Mesendoderm (in vitro differentiated cells): ENCODE data around the gene ANK3.

Experiments
- DNase-seq: peaks from one replicate; pipeline ENCODE4 v3.0.0; 2013
- H2AK5ac ChIP-seq: 2 replicates; pipeline ENCODE4 v1.6.1; 2013; ENCODE audit warnings: low read length, inconsistent platforms
- H2BK120ac ChIP-seq: 2 replicates; pipeline ENCODE4 v1.6.1; 2013; ENCODE audit warnings: low read depth, mild to moderate bottlenecking, low read length, moderate library complexity, mixed read lengths
- H2BK15ac ChIP-seq: replicated peaks from 2 replicates; pipeline ENCODE4 v1.6.1; 2013; ENCODE audit warnings: low read depth, mild to moderate bottlenecking, moderate library complexity
- H2BK5ac ChIP-seq: 2 replicates; pipeline ENCODE4 v1.6.1; 2013; ENCODE audit warnings: low read length, inconsistent platforms
- H3K18ac ChIP-seq: 2 replicates; pipeline ENCODE4 v1.6.1; 2013; ENCODE audit warnings: mild to moderate bottlenecking, low read length, mixed read lengths
- H3K23ac ChIP-seq: one replicate; pipeline ENCODE4 v1.6.1; 2013; ENCODE audit warnings: low read length
- H3K27ac ChIP-seq: 2 replicates; pipeline ENCODE4 v1.5.1; 2013; ENCODE audit warnings: low read depth, mild to moderate bottlenecking, inconsistent platforms, low read length, moderate library complexity
- H3K27me3 ChIP-seq: 2 replicates; pipeline ENCODE4 v1.6.1; 2013; ENCODE audit warnings: low read length, control low read depth, mild to moderate bottlenecking, inconsistent platforms; ENCODE audit not compliant: insufficient read depth, poor library complexity
- H3K36me3 ChIP-seq: 2 replicates; pipeline ENCODE4 v1.6.1; 2013; ENCODE audit warnings: low read length, inconsistent platforms; ENCODE audit not compliant: control insufficient read depth, insufficient read depth
- H3K4ac ChIP-seq: one replicate; pipeline ENCODE4 v1.6.1; 2013; ENCODE audit warnings: low read depth, mild to moderate bottlenecking, low read length, moderate library complexity
- H3K4me1 ChIP-seq: 2 replicates; pipeline ENCODE4 v1.6.1; 2013; ENCODE audit warnings: low read depth, low read length, inconsistent platforms; ENCODE audit not compliant: control insufficient read depth
- H3K4me2 ChIP-seq: 2 replicates; pipeline ENCODE4 v1.6.1; 2013; ENCODE audit warnings: low read length
- H3K4me3 ChIP-seq: 2 replicates; pipeline ENCODE4 v1.5.1; 2013; ENCODE audit warnings: mild to moderate bottlenecking, low read length
- H3K56ac ChIP-seq: one replicate; pipeline ENCODE4 v1.6.1; 2013; ENCODE audit warnings: low read length
- H3K79me1 ChIP-seq: 2 replicates; pipeline ENCODE4 v1.6.1; 2013; ENCODE audit warnings: low read length, inconsistent platforms
- H3K79me2 ChIP-seq: 2 replicates; pipeline ENCODE4 v1.6.1; 2013; ENCODE audit warnings: mild to moderate bottlenecking, low read length; ENCODE audit not compliant: control insufficient read depth, insufficient read depth
- H3K9ac ChIP-seq: 2 replicates; pipeline ENCODE4 v1.6.1; 2013; ENCODE audit warnings: low read length, inconsistent platforms
- H4K5ac ChIP-seq: one replicate; pipeline ENCODE4 v1.6.1; 2013; ENCODE audit warnings: low read length
- H4K8ac ChIP-seq: one replicate; pipeline ENCODE4 v1.6.1; 2013; ENCODE audit warnings: low read depth, mild to moderate bottlenecking, control low read depth, low read length, moderate library complexity
- WGBS: extraction: QIAGEN DNeasy Blood & Tissue Kit; methylation state at CpG from one replicate; pipeline ENCODE4 v1.1.7; 2013; ENCODE audit warnings: low lambda C conversion rate, missing lambda C conversion rate; ENCODE audit not compliant: insufficient coverage; ENCODE audit errors: extremely low coverage; 5-methylcytosine and 5-hydroxymethylcytosine counted together

The ANK3 gene

DNA sequence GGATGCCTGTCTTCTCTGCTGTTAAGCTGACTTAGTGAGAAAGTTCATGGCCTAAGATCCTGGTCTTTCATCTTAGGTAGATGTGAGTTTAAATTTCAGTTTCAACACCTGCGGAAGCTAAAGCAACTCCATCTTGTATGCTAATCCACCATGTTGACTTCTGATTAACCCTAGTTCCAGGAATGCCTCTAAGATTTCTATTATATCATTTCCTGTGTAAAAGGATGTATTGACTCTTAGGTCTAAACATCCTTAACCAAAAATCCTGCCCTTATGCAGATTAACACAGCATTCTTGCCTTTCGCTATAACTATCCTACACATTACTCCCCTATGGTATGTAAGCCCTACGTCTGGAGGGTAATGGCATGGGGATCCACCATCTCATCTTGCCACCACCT is 388.9 kb downstream of the ANK3 start:
- no peak overlapping the region for H3K23ac ChIP-seq
- H3K27me3 ChIP-seq = no peaks in the 10 kb centered on the region
- no peak overlapping the region for H4K5ac ChIP-seq
- H3K56ac ChIP-seq = no peak overlapping the region
- H3K79me1 ChIP-seq = no peaks in the 10 kb centered on the region
- H3K27ac ChIP-seq = no peak overlapping the region
- no peaks in the 10 kb centered on the region for H3K79me2 ChIP-seq
- no peak overlapping the region for H2BK5ac ChIP-seq
- peaks cover 6% of the 10 kb centered on the region for H3K4me1 ChIP-seq
- no peak overlapping the region for H2AK5ac ChIP-seq
- no peak overlapping the region for H3K4me3 ChIP-seq
- DNase-seq = no peak
- no peak overlapping the region for H4K8ac ChIP-seq
- no peaks in the 10 kb centered on the region for H3K36me3 ChIP-seq
- H3K18ac ChIP-seq = no peak overlapping the region
- H2BK120ac ChIP-seq = no peak overlapping the region
- no peak overlapping the region for H2BK15ac ChIP-seq
- no peak overlapping the region for H3K4me2 ChIP-seq
- H3K9ac ChIP-seq = no peak overlapping the region
- no CpG with 5 or more reads among the region's 3 CpGs for WGBS
- H3K4ac ChIP-seq = no peak overlapping the region

DNA sequence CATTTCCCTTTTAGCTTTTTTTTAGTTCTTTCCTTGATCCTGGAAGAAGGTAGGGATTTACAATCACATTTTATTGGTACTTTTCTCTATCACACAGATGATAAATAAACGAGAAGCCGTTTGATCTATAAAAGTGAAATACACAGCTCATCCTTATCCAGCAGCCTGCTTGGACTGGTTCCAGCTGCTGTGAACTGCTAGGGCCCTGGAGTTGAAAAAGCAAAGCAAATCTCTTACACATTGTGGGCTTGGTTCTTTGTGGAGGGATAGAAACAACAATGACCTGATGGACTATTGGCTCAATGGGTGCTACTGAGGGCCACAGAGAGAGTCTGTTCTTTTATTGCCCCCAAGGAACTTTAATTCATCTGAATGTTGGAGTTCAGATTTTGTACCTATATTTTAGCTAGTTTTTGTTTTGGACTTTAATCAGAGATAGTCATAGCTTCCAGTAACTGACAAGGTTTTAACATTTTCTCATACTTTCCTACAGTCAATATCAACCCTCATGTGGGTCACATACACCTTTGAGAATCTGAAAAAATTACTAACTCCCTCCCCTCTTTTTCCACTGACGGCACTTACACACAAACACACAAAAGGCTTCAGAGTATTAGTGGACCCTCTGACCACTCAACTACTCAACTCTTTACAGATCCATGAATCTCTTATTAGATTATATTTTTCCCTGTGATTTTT is 391.7 kb downstream of the ANK3 start:
- H2AK5ac ChIP-seq = no peak overlapping the region
- H3K18ac ChIP-seq = no peak overlapping the region
- H3K79me2 ChIP-seq = no peaks in the 10 kb centered on the region
- no peak overlapping the region for H3K27ac ChIP-seq
- no peaks in the 10 kb centered on the region for H3K36me3 ChIP-seq
- no peak overlapping the region for H4K5ac ChIP-seq
- no peak overlapping the region for H3K23ac ChIP-seq
- no peak overlapping the region for H3K4me3 ChIP-seq
- no peak overlapping the region for H2BK120ac ChIP-seq
- no peak overlapping the region for H3K56ac ChIP-seq
- H3K79me1 ChIP-seq = no peaks in the 10 kb centered on the region
- H3K27me3 ChIP-seq = no peaks in the 10 kb centered on the region
- no peaks in the 10 kb centered on the region for H3K4me1 ChIP-seq
- no CpG with 5 or more reads among the region's 3 CpGs for WGBS
- no peak overlapping the region for H3K4ac ChIP-seq
- DNase-seq = no peak
- H3K4me2 ChIP-seq = no peak overlapping the region
- no peak overlapping the region for H3K9ac ChIP-seq
- H4K8ac ChIP-seq = no peak overlapping the region
- no peak overlapping the region for H2BK15ac ChIP-seq
- H2BK5ac ChIP-seq = no peak overlapping the region

DNA sequence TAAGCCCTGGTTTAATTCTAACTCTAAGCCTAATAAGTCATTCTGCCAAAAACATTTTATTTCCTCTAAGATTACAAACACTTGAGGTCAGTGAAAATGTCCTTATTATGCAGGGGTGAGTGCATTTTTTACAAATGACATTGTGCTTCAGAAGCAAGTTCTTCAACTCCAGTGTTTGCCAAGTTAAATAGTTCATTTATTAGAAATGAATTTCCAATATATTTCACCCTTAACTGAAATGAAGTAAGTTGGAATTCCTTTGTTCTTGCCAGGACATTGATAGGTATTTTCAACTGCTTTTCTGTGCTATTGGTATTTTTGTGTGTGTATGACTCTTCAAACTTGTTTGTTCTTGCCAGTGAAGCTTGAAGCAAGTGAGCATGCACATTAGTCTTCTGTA is 393.8 kb downstream of the ANK3 start:
- Histone ChIP-seq H2BK5ac (no peak overlapping the region), H3K4me1 (no peaks in the 10 kb centered on the region), H3K79me2 (no peaks in the 10 kb centered on the region), H4K5ac (no peak overlapping the region), H3K27ac (no peak overlapping the region), H2AK5ac (no peak overlapping the region), H3K4me2 (no peak overlapping the region), H2BK15ac (no peak overlapping the region), H3K4ac (no peak overlapping the region), H2BK120ac (no peak overlapping the region), H4K8ac (no peak overlapping the region), H3K36me3 (no peaks in the 10 kb centered on the region), H3K27me3 (no peaks in the 10 kb centered on the region), H3K56ac (no peak overlapping the region), H3K79me1 (no peaks in the 10 kb centered on the region), H3K18ac (no peak overlapping the region), H3K23ac (no peak overlapping the region), H3K4me3 (no peak overlapping the region), H3K9ac (no peak overlapping the region)
- DNase-seq = no peak

DNA sequence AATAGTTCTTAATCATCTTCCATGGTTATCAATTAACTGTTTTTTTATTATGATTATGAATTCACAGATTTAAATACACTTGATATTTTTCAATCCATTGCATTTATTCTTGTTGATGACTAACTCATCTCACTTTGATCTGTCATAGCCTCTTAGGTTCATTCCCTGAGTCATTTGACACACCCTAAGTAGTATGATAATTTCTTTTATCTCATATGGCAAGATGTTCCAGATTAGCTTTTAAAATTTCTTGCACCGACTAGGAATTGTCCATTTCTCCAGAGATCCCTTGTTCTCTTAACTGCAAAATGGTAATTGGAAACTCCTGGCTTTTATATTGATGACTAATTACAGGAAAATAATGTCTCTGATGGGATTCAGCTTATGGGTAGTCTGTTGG is 395.7 kb downstream of the ANK3 start:
- no peaks in the 10 kb centered on the region for H3K79me2 ChIP-seq
- H3K18ac ChIP-seq = no peak overlapping the region
- H3K23ac ChIP-seq = no peak overlapping the region
- H2BK120ac ChIP-seq = no peak overlapping the region
- DNase-seq = no peak
- H3K36me3 ChIP-seq = no peaks in the 10 kb centered on the region
- H3K4me3 ChIP-seq = no peak overlapping the region
- H4K8ac ChIP-seq = no peak overlapping the region
- H3K9ac ChIP-seq = no peak overlapping the region
- no peak overlapping the region for H2BK15ac ChIP-seq
- H3K27me3 ChIP-seq = no peaks in the 10 kb centered on the region
- H2BK5ac ChIP-seq = no peak overlapping the region
- H3K4ac ChIP-seq = no peak overlapping the region
- no CpG with 5 or more reads among the region's 1 CpG for WGBS
- no peak overlapping the region for H3K4me2 ChIP-seq
- no peaks in the 10 kb centered on the region for H3K79me1 ChIP-seq
- H3K56ac ChIP-seq = no peak overlapping the region
- H2AK5ac ChIP-seq = no peak overlapping the region
- no peak overlapping the region for H4K5ac ChIP-seq
- no peak overlapping the region for H3K27ac ChIP-seq
- no peaks in the 10 kb centered on the region for H3K4me1 ChIP-seq

DNA sequence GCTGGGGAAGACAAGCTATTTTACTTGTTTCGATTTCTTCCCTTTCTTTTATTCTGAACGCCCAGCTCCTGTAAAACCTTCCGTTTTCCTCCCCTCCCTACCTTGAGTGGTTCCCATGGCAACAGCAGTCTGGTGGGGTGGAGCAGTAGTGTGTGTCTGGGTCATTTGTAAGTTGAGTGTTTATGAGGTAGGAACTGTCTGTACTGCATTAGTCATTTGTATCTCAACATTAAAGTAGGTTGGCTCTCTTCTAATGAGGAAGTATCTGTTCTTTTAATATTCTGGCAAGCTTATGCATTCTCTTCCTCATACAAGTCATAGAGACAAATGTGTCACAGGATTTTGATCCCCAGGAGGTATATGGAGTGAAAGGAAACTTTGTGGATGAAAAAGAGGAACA is 398.0 kb downstream of the ANK3 start:
- H3K9ac ChIP-seq = no peak overlapping the region
- no peaks in the 10 kb centered on the region for H3K36me3 ChIP-seq
- no peak overlapping the region for H3K4me3 ChIP-seq
- peak; percentile 42 for DNase-seq
- no peak overlapping the region for H3K23ac ChIP-seq
- H2AK5ac ChIP-seq = no peak overlapping the region
- H2BK5ac ChIP-seq = no peak overlapping the region
- no peak overlapping the region for H3K56ac ChIP-seq
- H4K8ac ChIP-seq = no peak overlapping the region
- H3K27ac ChIP-seq = no peak overlapping the region
- WGBS = no CpG with 5 or more reads among the region's 3 CpGs
- H3K79me2 ChIP-seq = no peaks in the 10 kb centered on the region
- H3K79me1 ChIP-seq = no peaks in the 10 kb centered on the region
- H3K4me2 ChIP-seq = no peak overlapping the region
- H2BK120ac ChIP-seq = no peak overlapping the region
- H3K18ac ChIP-seq = no peak overlapping the region
- H3K4ac ChIP-seq = no peak overlapping the region
- no peaks in the 10 kb centered on the region for H3K4me1 ChIP-seq
- no peak overlapping the region for H2BK15ac ChIP-seq
- H3K27me3 ChIP-seq = no peaks in the 10 kb centered on the region
- no peak overlapping the region for H4K5ac ChIP-seq

DNA sequence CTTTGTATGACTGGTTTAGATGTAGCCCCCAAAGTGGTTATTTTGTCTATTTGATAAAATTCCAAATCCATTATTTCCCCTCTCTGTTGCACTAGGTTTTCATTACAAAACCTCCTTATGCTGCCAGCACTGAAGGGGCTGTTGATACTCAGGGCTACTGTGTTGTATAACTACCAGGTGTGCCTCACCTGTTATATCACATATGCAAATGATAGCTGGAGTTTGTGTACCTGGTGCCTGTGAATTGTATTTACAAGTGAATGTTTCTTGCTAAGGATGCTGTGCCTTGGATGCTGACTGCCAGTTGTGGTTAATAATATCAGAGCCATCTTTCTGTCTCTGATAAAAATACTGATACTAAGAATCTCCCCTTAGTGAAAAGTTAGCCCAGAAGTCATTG is 398.6 kb downstream of the ANK3 start:
- H3K4me1 ChIP-seq = no peaks in the 10 kb centered on the region
- no peak overlapping the region for H3K23ac ChIP-seq
- H3K79me2 ChIP-seq = no peaks in the 10 kb centered on the region
- H3K27me3 ChIP-seq = no peaks in the 10 kb centered on the region
- no peak overlapping the region for H3K18ac ChIP-seq
- H4K8ac ChIP-seq = no peak overlapping the region
- no peak overlapping the region for H2BK15ac ChIP-seq
- no peak for DNase-seq
- no peak overlapping the region for H3K27ac ChIP-seq
- H2BK5ac ChIP-seq = no peak overlapping the region
- H3K36me3 ChIP-seq = no peaks in the 10 kb centered on the region
- H2BK120ac ChIP-seq = no peak overlapping the region
- no peak overlapping the region for H3K4me3 ChIP-seq
- H3K79me1 ChIP-seq = no peaks in the 10 kb centered on the region
- no peak overlapping the region for H3K4ac ChIP-seq
- H4K5ac ChIP-seq = no peak overlapping the region
- no peak overlapping the region for H3K4me2 ChIP-seq
- no peak overlapping the region for H3K9ac ChIP-seq
- H3K56ac ChIP-seq = no peak overlapping the region
- no peak overlapping the region for H2AK5ac ChIP-seq
